Hypothalamus (tissue), 51 donors: ENCODE measurements around the gene AKIP1.
A peak's percentile ranks its signal among the peaks of the same experiment; 100 is the strongest.
"Not testable (repeated sequence)": the region's sequence is repeated elsewhere in the genome, so short reads cannot be mapped to it uniquely, and the experiment has no call there.

ENCODE experiments used
- DNase-seq, 51 donors: peaks; one replicate each; lab custom pipeline; 2025; lab: John Stamatoyannopoulos, UW

AKIP1 gene

GRCh38 chr11:8911029-8911823, at the start of gene AKIP1:
Gene AKIP1 (plus strand): TSS chr11:8911189. CDS start chr11:8911450, 261 bp downstream.
- DNase-seq: peak; percentile 63 to 98 (median 93)

- no peak for DNase-seq
Measured at GRCh38 chr11:8863838-8864237, 47.2 kb upstream of the AKIP1 start.

GRCh38 chr11:8865304-8865703, 45.7 kb upstream of the AKIP1 start:
- DNase-seq: no peak

GRCh38 chr11:8867035-8867434, 44.0 kb upstream of the AKIP1 start:
- DNase-seq: no peak

- DNase-seq: no peak
Measured at GRCh38 chr11:8867931-8868631, 42.9 kb upstream of the AKIP1 start.

- DNase-seq: peak in 35 of 51 donors; percentile 6 to 56 (median 34)
Measured at GRCh38 chr11:8870411-8871170, 40.4 kb upstream of the AKIP1 start.

- DNase-seq: peak in 39 of 51 donors; percentile 9 to 56 (median 27)
Measured at GRCh38 chr11:8871171-8871775, 39.7 kb upstream of the AKIP1 start.

- DNase-seq: no peak
Measured at GRCh38 chr11:8871962-8872361, 39.0 kb upstream of the AKIP1 start.

- DNase-seq: no peak
Measured at GRCh38 chr11:8873741-8874405, 37.1 kb upstream of the AKIP1 start.

- no peak for DNase-seq
Measured at GRCh38 chr11:8878771-8879170, 32.2 kb upstream of the AKIP1 start.

GRCh38 chr11:8881585-8881984, 29.4 kb upstream of the AKIP1 start:
- DNase-seq: not testable (repeated sequence)

- DNase-seq: no peak
Measured at GRCh38 chr11:8886322-8886721, 24.7 kb upstream of the AKIP1 start.

- not testable (repeated sequence) for DNase-seq
Measured at GRCh38 chr11:8891185-8891584, 19.8 kb upstream of the AKIP1 start.

GRCh38 chr11:8899119-8899753, 11.8 kb upstream of the AKIP1 start:
- DNase-seq: no peak

- no peak for DNase-seq
Measured at GRCh38 chr11:8905528-8906165, 5.3 kb upstream of the AKIP1 start.

GRCh38 chr11:8907116-8907515, 3.9 kb upstream of the AKIP1 start:
- no peak for DNase-seq

GRCh38 chr11:8908099-8908498, 2.9 kb upstream of the AKIP1 start:
- DNase-seq: no peak

- no peak for DNase-seq
Measured at GRCh38 chr11:8910649-8911026, 351 bp upstream of the AKIP1 start.

- DNase-seq: peak in 25 of 51 donors; percentile 4 to 55 (median 19)
Measured at GRCh38 chr11:8913961-8914660, 3.1 kb downstream of the AKIP1 start.
